Right renal cortex interstitium (tissue), 3 donors: Measurements from ENCODE around the gene POSTN. TPM values are rescaled to one million over a fixed set of nuclear protein-coding genes. Genes with fewer than 3 reads are reported as not detected.

Experiments used
- DNase-seq, 3 donors: peaks; one replicate each; pipeline ENCODE4 v3.0.0-alpha.2; 2013; ENCODE audit warnings: low read depth in 3 of 3, low spot score in 2 of 3
- polyA plus RNA-seq, 3 donors: library from polyadenylated mRNA; unstranded; fragments of 120-200 nt; gene quantifications; one replicate each; pipeline ENCODE4 v1.2.1, GENCODE V29; 2013; ENCODE audit not compliant: insufficient read length in 3 of 3

Gene POSTN
- polyA plus RNA-seq, 3 donors: 213 to 309 (median 268) TPM

DNA sequence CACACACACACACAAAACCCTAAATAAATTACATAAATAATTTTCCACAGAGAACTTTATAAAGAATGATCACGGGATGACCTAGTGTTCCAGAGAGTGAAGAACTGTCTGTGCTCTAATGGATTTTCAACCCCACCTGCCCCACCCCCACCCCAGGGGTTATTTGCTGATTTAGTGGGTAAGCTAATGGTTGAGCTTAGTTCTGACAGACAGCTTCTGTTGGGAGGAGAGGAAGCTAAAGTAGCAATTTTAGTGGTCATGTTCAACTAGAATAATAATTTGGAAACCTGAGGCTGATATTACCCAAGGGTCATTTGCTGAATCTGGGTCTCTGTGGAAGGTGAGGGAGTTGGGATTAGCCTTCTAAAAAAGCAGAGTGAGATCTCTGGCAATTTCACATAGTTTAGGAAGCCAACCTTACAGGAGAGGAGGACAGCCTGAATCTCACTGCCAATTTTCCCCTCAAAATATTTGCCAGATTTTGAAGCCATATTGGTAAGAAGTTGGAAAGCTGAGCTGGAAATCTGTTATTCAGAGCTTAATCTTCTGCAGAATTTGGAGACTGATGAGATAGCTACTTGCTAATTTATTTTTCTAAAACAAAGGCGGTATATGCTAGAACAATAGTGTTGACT is 68.7 kb downstream of the POSTN start:
- no peak for DNase-seq

DNA sequence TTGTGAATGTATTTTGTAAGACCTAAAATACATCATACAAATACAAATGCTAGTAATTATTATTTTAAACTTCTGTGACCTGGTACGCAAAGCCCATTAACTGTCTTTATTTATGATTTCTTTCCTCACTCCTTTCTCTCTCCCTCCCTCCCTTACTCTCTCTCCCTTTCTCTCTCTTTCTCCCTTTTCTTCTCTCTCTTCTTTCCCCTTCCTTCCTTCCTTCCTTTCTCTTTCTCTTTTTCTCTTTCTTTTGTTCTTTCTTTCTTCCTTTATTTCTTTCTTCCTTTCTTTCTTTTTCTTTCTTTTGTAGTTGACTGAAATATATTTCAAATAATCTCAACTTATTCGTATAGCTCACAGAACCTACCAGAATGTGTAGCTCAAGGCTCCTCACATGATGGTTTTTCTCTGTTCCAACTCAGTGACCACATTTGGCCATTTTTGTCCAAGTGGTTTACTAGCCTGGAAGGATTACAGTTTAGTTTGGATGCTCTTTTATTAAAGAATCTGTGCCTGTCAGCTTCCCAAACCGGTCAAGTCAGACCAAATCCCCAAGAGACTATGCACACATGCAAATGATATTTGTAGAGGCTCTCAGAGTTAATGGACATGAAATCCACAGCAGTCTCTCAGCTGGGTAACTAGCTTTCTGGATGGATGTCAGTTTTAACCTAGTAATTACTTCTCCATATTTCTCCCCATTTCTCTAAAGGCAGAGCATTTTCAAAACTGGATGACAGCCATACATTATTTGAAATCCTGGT is 71.7 kb downstream of the POSTN start:
- DNase-seq: no peak

DNA sequence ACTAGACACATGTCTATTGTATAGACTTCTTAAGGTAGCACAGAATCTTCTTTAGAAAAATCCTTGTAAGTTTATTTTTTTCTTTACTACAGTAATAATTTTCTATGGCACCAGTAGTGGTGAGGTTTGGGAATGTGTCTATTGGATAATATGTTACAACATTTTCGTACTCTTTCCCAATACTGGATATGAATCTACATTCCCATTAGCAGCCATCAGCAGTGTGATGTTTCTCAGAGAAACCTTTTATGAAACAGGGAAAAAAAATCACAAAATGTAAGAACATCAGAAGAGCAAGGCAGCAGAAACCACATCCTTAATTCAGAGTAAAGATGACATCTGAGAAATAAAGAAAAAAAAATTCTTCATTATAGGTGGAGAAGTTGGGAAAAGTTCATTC is 83.3 kb downstream of the POSTN start:
- no peak for DNase-seq
